ENCODE results near the gene TCL1A.

- TF ChIP-seq CTCF (conservative IDR thresholded peaks at IDR 0.05 in 1 of 2, IDR thresholded peaks at IDR 0.05 in 1 of 2; ENCODE audit: low read depth in 1 of 2, low read length in 2 of 2) (no peak), EZH2 (IDR thresholded peaks at IDR 0.05; ENCODE audit: low read length, missing control alignments) (no peak)
These were observed 42.8 kb upstream of the TCL1A start for GRCh38 chr14:95756751-95757150.

All from fibroblast of lung (primary cell).